GM18519 (cell line): ENCODE results near the gene PDCL3.

Experiments used
- ATAC-seq: cut with Tn5 transposase; IDR thresholded peaks from one replicate; pipeline ENCODE4 v1.9.1; 2021; ENCODE audit warnings: mild to moderate bottlenecking, moderate library complexity; ENCODE audit not compliant: unreplicated experiment, low FRiP score

Gene PDCL3

DNA sequence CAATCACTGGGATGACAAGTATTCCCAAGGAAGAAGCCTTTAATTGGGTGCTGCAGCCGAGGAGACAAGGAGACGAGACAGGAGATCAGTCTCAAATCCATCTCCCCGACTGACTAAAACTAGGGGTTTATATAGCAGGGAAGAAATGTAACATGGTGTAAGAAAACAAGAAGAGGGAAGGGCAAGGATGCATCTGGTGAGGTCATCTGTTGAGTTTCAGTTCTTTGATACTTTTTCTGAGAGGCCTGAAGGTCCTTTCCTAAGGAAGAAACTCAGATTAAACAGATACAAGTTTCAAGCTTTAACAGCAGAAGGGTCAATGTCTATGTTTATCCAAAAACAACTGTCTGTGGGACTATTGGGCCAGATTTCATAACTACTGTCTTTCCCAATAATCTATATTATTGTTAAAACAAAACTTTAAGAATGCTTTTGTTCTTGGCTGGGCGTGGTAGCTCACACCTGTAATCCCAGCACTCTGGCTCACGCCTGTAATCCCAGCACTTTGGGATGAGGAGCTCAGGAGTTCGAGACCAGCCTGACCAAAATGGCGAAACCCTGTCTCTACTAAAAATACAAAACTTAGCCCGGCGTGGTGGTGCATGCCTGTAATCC is 2.5 kb upstream of the PDCL3 start:
- no peak for ATAC-seq

DNA sequence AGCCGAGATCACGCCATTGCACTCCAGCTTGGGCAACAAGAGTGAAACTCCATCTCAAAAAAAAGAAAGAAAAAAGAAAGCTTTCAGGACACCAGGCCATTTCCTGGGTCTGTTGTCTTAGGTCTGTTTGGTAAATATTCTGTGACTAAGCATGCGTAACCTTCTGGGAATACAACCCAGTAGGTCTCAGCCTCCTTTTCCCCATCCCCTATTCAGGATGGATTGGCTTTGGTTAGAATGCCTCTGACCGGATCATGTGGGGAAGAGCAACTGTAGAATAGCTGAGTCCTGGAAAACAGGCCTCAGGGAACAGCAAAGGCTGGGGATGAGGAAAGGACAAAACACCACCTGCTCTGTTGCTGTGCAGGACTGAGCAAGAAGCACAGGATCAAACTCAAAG is 1.6 kb upstream of the PDCL3 start:
- ATAC-seq = no peak

DNA sequence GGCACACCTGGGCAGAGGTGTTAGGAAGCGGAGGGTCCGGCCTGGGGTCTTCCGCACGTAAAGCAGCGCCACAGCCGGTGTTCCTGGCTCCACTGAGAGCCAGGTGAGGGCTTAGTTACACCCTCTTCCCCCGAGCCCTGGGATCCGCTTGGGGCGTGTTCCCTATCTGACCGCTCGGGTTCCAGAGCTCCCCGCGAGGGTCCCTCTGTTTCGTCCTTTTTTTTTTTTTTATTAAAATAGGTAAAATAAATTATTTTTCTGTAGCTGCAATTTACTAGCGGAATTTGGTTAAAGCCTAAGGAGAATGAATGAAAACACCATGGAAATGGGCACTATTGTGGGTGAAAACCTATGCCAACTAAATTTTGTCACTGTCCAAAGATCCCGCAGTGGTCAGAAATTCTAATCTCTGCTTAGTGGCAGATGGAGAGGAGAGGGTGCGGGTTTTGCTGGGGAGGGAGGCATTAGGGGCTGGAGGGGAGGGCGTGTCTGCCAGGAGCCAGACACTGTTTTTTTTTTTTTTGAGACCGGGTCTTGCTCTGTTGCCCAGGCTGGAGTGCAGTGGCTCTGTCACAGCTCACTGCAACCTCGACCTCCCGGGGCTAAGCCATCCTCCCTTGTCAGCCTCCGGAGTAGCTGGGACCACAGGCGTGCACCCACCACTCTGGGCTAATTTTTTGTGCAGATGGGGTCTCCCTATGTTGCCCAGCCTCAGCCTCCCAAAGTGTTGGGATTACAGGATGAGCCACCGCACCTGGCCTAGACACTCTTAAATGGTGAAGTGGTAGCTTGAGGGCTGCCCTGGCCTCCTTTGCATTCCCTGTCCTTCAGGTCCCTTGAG is 834 bp downstream of the PDCL3 start:
- ATAC-seq = no peak

DNA sequence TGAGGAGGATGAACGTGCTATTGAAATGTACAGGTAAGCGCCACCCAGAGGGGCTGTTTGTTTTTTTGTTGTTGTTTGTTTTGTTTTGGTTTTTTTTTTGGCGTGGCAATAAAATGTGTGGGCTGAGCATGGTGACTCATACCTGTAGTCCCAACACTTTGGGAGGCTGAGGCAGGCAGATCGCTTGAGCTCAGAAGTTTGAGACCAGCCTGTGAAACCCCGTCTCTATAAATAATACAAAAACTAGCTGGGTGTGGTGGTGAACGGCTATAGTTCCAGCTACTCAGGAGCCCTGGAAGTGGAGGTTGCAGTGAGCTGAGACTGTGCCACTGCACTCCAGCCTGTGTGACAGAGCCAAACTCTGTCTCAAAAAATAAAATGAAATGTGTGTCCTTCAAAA is 6.2 kb downstream of the PDCL3 start:
- no peak for ATAC-seq

DNA sequence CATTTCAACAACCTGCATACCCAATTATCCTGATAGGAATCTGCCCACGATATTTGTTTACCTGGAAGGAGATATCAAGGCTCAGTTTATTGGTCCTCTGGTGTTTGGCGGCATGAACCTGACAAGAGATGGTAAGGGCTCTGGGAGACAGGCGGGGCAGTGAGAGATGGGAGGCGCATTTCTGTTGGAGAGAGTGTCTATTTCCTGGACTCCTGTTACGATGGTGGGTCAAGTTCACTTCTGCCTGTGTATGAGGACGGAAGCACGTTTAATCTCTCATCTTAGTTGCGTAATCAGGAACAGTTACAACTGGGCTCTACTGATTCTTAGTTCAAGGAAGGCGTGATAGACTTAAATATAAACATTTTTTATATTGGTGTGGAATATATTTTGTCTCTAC is 8.9 kb downstream of the PDCL3 start:
- ATAC-seq = no peak

DNA sequence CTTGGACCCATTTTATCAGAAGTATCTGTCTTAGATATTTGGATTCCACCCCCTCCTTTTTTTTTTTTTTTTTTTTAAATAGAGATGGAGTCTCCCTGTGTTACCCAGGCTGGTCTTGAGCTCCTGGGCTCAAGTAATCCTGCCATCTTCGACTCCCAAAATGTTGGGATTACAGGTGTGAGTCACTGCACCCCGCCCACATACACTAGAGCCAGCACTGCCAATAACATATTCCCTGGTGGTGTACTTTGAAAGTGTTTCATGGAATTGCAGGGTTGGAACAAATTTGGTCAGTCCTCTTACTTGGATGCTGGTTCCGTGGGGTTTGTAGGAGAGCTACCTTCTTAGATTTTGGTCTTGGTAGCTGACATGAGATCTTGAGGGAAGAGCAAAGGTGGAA is 15.0 kb downstream of the PDCL3 start:
- no peak for ATAC-seq

DNA sequence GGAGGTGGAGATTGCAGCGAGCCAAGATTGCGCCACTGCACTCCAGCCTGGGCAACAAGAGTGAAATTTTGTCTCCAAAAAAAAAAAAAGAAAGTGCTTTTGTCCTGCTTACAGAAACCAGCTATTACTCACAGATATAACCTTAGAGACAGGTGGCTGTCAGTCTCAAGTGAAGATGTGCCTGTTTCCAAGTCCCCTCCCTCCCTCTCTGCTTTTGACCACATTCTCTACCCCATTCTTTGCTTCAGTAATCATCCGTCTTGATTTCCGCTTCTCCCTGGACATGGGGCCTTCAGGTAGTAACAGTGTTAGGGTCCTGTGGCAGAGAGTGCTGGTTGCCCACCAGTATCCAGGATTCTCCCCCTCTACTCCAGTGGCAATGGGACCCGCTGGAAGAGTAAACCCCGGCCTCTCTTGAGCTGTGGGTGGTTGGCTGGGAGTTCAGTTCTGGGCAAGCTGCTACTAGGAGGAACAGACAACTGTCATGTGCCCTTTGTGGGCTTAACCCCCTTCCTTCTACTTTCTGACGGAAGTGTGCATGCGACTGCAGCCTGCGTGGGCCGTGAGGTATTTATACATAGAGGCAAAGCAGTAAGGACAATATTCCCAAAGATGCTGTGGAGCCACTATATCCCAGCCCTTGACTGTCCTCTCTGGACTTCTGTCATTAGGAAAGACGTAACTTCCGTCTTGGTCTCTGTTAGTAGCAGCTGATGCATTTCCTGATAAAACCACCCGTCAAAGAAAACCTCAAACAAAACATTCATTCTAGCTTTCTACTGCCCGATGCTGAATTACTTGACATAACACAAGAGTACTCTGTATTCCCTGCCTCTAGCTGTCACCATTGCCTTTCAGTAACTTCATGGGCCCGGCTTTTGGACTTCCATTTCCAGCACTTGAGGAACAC is 17.8 kb downstream of the PDCL3 start:
- no peak for ATAC-seq

DNA sequence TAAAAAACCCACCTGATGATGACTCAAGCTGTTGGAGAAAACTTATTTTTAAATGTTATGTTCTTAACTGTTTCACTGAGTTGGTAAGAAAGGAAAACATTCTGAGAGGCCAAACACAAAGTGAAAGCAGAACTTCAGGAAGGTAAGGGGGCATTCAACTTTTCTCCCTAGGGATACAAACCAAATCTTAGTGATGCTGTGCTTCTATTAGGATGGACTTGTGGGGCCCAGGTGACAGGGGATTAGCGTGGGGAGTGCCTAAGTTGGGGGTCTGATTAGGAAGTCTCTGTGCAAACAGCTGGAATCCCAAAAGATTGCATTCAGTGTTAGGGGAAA is 18.5 kb downstream of the PDCL3 start:
- ATAC-seq = no peak

DNA sequence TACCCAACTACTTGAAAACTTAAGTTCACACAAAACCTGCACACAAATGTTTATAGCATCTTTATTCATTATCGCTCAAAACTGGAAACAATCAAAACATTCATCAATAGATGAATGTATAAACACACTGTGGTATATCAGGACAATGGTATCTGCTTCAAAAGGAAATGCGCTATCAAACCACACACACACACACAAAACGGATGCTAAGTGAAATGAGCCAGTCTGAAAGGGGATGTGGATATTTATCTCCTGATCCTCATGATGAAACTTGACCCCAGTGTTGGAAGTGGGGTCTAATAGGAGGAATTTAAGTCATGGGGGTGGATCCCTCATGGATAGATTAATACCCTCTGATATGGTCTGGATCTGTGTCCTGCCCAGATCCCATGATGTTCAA is 22.0 kb downstream of the PDCL3 start:
- ATAC-seq = no peak

DNA sequence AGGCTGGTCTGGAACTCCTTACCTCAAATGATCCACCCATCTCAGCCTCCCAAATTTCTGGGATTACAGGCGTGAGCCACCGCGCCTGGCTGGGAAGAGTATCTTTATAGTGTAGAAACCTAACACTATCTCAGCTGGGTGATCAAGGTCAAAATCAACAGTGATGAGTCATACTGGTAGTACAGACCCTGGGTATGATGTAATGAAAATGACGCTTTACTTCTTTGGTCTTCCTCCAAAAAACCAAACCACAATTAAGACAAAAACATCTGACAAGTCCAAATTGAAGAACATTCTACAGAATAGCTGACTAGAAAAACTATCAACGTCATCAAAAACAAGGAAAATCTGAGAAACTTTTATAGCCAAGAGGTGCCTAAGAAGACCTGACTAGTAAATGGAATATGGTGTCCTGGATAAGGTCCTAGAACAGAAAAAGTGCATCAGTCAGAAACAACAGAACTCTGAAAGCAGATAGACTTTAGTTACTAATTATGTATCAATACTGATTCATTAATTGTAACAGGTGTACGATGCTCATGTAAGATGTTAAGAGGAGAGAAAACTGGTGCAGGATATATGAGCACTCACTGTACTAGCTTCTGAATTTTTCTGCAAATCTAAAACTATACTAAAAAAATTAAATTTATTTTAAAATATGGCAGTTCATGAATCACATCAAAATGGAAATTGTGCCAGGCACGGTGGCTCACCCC is 25.4 kb downstream of the PDCL3 start:
- peak; percentile 75 for ATAC-seq

DNA sequence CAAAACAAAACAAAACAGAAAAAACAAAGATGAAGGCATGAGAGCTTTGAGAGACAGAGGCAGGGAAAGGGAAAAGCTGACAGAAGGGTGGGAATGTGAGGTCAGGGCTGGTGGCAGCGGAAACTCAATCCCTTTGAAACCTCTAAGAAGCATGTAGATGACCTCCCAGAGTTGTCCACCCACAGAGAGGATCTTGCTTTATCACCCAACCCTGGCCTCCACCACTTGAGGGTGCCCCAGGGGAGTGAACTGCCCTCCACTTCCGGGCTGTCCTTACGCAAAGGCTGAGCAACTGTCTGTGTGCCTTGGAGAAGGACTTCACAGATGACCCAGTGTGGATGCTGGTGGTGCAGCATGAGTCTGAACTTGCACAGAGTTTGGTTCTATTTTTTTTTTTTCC is 26.7 kb downstream of the PDCL3 start:
- no peak for ATAC-seq

DNA sequence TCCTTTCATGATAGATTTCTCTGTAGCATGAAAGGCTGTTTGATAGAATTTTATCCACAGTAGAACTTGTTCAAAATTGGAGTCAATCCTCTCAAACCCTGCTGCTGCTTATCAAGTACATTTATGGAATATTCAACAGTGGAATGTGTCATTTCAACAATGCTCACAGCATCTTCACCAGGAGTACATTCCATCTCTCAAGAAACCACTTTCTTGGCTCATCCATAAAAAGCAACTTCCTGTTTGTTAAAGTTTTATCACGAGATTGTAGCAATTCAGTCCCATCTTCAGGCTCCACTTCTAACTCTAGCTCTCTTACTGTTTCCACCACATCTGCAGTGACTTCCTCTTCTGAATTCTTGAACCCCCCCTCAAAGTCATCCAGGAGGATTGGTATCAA is 29.4 kb downstream of the PDCL3 start:
- ATAC-seq = no peak

DNA sequence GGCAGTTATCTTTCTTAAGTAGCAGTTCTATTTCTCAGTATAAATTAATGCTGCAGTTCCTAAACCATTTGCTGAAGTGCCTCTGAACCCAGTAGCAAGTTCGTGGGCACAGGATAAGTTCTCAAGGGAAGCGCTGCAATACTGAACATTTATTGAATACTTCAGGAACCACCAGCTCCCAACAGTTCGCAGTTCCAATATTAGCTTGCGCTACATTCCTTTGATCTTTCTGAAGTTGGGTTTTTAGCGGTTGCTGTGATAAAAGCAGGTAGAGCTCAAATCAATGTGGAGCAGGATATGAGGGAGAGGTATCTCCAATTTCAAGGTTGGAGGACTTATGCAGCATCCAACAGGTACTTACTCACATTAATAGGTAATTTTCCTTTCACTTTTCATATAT is 33.7 kb downstream of the PDCL3 start:
- ATAC-seq = no peak

DNA sequence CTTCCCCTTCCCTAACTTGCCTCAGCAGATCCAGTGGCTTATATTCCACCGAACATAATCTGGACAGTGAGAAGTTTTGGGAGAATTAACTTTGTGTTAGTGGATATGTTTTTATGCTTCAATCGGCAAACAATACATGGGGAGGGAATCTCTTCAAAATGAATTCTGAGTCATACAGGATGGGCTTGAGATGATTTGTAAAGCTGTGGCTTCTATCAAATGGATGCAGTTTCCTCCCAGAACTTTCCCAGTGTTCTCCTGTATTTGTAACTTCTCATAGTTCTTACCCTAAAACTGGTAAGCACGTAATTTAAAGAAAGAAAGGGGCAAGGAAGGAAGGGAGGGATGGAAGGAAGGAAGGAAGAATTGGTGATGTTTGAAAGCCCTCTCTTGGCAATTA is 36.8 kb downstream of the PDCL3 start:
- no peak for ATAC-seq

DNA sequence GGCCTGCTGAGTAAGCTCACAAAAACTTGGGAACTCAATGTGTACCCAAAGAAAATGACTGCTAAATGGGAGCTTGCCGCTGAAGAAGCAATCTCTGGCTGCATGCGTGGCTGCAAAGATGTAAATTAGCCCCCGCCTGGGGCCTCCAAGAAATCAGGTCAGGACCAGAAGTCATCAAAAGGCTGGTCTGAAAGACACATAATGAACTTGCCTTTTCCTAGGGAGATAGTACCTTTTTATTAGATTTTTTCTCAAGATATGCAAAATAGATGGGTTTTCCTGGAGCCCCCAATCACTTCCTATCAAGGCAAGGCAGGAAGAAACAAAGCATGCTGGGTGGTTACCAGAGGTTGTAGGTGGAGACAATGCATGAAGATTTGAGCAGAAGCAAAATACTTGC is 38.9 kb downstream of the PDCL3 start:
- no peak for ATAC-seq

DNA sequence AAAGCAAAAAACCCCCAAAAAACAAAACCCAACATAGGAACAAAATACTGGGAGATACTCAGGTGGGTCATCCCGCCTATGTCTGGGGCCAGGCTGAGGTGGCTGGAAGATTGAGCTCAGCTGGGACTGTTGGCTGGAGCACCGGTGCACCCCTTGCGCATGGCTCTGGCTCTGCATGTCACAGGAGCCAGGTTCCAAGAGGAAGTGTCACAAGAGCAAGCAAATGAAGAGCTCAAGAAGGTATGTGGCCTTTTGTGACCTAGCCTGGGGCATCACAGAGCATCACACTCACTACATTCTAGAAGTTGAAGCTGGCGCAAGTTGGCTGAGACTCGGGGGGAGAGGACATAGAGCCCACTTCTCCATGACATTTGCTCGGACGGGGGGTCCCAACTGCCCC is 40.6 kb downstream of the PDCL3 start:
- no peak for ATAC-seq

DNA sequence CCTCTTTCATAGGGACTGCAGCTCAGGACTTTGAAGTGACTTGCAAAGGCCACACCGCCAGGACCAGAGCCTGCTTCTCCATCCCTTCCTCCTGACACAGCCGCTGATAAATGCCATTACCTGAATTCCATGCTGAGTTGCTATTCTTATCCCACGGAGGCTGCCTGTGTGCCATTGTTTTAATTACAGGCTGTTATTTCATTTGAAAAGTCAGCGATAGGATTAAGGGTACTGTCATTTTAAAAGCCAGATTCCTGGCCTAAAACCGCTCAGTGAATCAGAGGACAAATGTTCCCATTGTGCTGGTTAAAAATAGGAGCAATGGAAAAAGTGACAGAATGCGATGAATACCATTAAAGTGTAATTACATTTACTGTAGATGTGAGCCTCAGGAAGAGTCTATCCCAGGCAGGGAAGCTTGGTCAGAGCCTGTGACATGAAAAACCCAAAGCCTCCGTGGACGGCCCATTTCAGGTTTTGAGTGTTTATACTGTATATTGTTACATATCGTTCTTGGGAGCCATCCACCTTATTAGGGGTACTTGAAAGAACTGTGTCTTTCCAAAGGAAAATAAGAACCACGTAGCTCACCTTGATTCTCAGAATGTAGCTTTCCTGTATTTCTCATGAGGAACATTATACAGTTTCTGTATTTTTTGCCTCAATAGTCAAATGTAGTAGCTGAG is 41.3 kb downstream of the PDCL3 start:
- no peak for ATAC-seq

DNA sequence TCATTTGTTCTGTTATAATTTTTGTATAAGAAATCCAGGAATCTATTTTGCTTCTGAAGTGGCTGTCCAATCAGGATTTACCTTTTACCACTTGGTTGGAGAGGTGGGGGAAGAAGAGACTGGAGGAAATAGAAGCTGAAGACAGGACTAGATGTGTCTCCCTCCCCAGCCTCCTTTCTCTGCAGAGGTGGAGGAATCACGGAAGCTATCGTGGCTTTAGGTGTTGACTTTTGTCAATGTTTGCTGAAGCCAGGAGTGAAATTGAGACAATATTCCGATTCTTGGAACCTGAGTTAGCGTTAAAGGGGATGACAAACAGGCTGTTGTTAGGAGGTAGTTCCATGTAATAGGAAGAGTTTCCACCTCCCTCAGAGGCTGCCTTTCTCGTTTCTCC is 43.5 kb downstream of the PDCL3 start:
- ATAC-seq = no peak

DNA sequence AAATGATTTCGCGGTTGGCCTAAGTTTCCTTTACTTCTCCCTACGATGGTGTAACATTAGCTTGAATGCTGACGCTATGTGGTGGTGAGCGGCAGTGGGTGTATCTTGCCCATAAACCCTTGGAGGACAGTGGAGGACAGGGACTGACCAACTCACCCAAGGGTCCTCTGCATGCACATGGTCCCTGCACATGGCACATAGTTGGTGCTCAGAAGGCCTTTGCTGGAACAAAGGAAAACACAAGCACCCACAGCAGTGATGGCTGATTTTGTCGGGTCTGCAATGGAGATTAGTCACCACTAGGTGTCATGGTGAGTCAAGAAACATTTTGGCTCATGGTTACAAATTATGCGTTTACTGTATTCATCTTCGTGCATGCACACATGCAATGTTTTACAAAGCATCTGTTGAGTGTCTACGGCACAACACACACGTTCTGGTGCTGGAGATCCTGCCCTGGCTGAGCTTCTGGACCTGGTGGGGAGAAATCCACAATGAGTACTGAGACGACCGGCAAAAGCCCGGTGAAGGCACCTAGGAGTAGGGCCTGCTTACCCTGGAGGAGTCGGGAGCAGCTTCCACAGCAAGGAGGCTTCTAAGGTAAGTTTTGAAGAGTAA is 44.0 kb downstream of the PDCL3 start:
- ATAC-seq = no peak

DNA sequence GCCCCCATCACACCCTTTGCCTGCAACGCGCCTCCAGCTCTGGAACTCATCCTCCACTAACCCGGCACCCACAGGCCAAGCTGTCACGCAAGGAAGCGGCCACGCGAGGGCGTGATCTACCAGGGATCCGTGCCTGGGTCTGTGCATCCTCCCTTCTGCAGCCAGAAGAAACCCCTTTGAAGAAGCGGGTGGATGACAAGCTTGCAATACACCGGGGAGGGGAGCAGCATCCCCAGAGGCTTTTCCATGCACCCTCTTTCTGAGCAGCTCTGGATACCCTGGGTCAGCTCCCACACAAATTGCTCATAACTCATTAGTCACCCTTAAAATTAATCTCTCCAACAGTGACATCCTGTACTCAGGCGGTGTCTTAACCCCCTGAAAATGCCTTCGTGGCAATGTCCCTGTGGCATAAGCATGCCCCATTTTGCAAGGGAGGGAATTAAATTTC is 47.6 kb downstream of the PDCL3 start:
- ATAC-seq = no peak
